HepG2 (cell line): ENCODE results near the gene TPRX1. TPM values are rescaled to one million over a fixed set of nuclear protein-coding genes. Genes with fewer than 3 reads are reported as not detected.
A peak's percentile ranks its signal among the peaks of the same experiment; 100 is the strongest.

Experiments
- ATAC-seq: fragments of 200-7000 bp; cut with Tn5 transposase; 3 replicates; pipeline ENCODE4 v1.9.1; 2020; ENCODE audit warnings: mild to moderate bottlenecking, moderate library complexity
- BruUV-seq: library from RNA; stranded (reverse); fragments of 400-500 nt; replicated peaks from 2 replicates; lab custom pipeline; 2021; lab: Mats Ljungman, UMichigan
- CTCF ChIA-PET: fragments of 300-600 bp; formaldehyde crosslinking; extraction: SDS; loops from one replicate; lab custom pipeline; 2021; ENCODE audit warnings: low total read pairs, inconsistent platforms, low intra/inter-chr PET ratio; lab: Yijun Ruan, JAX
- POLR2A ChIA-PET: fragments of 350-600 bp; sonication (Branson Sonifier 250); formaldehyde crosslinking; loops from one replicate; lab custom pipeline; 2020; ENCODE audit warnings: antibody characterized with exemption, inconsistent platforms; lab: Yijun Ruan, JAX
- DNase-seq: peaks from one replicate; pipeline ENCODE4 v3.0.0-alpha.2; 2015; ENCODE audit warnings: low spot score
- FAIRE-seq: peaks from 3 replicates; lab custom pipeline; 2011; peaks lifted over from hg19 to GRCh38; lab: Jason Lieb, UNC
- H2AFZ ChIP-seq: one replicate; pipeline ENCODE4 v1.6.1; 2011; ENCODE audit warnings: low read length, inconsistent platforms
- H3K27ac ChIP-seq: fragments of 300-600 bp; 3 replicates; pipeline ENCODE4 v1.8.0; 2011; ENCODE audit warnings: mixed run types, mild to moderate bottlenecking, mixed read lengths, low read length, inconsistent platforms; ENCODE audit not compliant: insufficient read depth; ENCODE audit errors: extremely low read length
- H3K27me3 ChIP-seq, 2 experiments: fragments of 200-600 bp in 1 of 2; 2 replicates in 1 of 2; 3 replicates in 1 of 2; pipeline versions ENCODE4 v1.6.0 to v1.8.0; 2011; ENCODE audit warnings: low read length in 2 of 2, mild to moderate bottlenecking in 2 of 2, moderate library complexity in 2 of 2, inconsistent platforms in 1 of 2; ENCODE audit not compliant: insufficient read depth in 2 of 2, control insufficient read depth in 1 of 2
- H3K36me3 ChIP-seq, 2 experiments: fragments of 200-600 bp in 1 of 2; replicated peaks in 1 of 2; 2 replicates in 1 of 2; 3 replicates in 1 of 2; pipeline versions ENCODE4 v1.5.1 to v1.8.0; 2011; ENCODE audit warnings: low read length in 2 of 2, inconsistent platforms in 1 of 2; ENCODE audit not compliant: insufficient read depth in 2 of 2, control insufficient read depth in 1 of 2
- H3K4me1 ChIP-seq: 2 replicates; pipeline ENCODE4 v1.5.1; 2012; ENCODE audit warnings: low read length, inconsistent platforms; ENCODE audit not compliant: insufficient read depth
- H3K4me2 ChIP-seq: 2 replicates; pipeline ENCODE4 v1.6.0; 2011; ENCODE audit warnings: low read depth, low read length, inconsistent platforms
- H3K4me3 ChIP-seq, 3 experiments: fragments of 200-600 bp in 1 of 3; sonication (generic), shearing (Covaris generic) in 1 of 3; replicated peaks in 1 of 3; 2 replicates each; pipeline ENCODE4 v1.5.1; 2011 to 2016; ENCODE audit warnings: low read length in 3 of 3, inconsistent platforms in 2 of 3, low read depth in 2 of 3, mild to moderate bottlenecking in 2 of 3, control low read depth in 1 of 3, mixed read lengths in 1 of 3; ENCODE audit not compliant: insufficient read depth in 1 of 3
- H3K79me2 ChIP-seq: one replicate; pipeline ENCODE4 v1.6.1; 2011; ENCODE audit warnings: low read length, inconsistent platforms; ENCODE audit not compliant: insufficient read depth
- H3K9ac ChIP-seq: 2 replicates; pipeline ENCODE4 v1.6.0; 2011; ENCODE audit warnings: mild to moderate bottlenecking, low read depth, low read length, inconsistent platforms; ENCODE audit not compliant: insufficient read depth
- H3K9me3 ChIP-seq: 2 replicates; pipeline ENCODE4 v1.5.1; 2012; ENCODE audit warnings: mild to moderate bottlenecking, low read length
- H4K20me1 ChIP-seq: 2 replicates; pipeline ENCODE4 v1.6.0; 2011; ENCODE audit warnings: inconsistent platforms, mild to moderate bottlenecking, low read length, moderate library complexity; ENCODE audit not compliant: insufficient read depth
- FLYWCH1 ChIP-seq: sonication (generic); formaldehyde crosslinking; IDR thresholded peaks from 2 replicates; pipeline ENCODE4 v1.8.1; 2023; ENCODE audit warnings: mild to moderate bottlenecking, missing genetic modification reagents
- GATA4 ChIP-seq: sonication (generic); IDR thresholded peaks from 2 replicates; pipeline ENCODE4 v1.6.1; 2016; ENCODE audit warnings: antibody characterized with exemption, low read depth, borderline replicate concordance
- GZF1 ChIP-seq: sonication (generic); formaldehyde crosslinking; IDR thresholded peaks from 2 replicates; pipeline ENCODE4 v1.5.1; 2020; ENCODE audit warnings: mild to moderate bottlenecking, missing genetic modification reagents
- THAP11 ChIP-seq: IDR thresholded peaks from 2 replicates; pipeline ENCODE4 v1.6.1; 2016; ENCODE audit warnings: missing biosample characterization, missing genetic modification reagents
- ZMAT3 ChIP-seq: sonication (generic); formaldehyde crosslinking; conservative IDR thresholded peaks from 2 replicates; pipeline ENCODE4 v1.7.0; 2021; ENCODE audit warnings: missing genetic modification reagents
- WGBS: methylation state at CpG from one replicate; pipeline ENCODE4 v1.1.6; 2017; ENCODE audit warnings: low lambda C conversion rate; 5-methylcytosine and 5-hydroxymethylcytosine counted together
- in situ Hi-C: cut with HindIII; loops from 2 replicates; pipeline ENCODE4 v1.10.0; 2017; ENCODE audit warnings: low pct_unique_long_range_greater_than_20kb; ENCODE audit not compliant: extremely low pct_ligation_motif_present
- intact Hi-C: fragments of 100-400 bp; cut with micrococcal nuclease; formaldehyde crosslinking; loops from one replicate; pipeline ENCODE4 v1.10.0; 2022; ENCODE audit not compliant: unreplicated experiment
- polyA plus RNA-seq, 8 experiments: library from polyadenylated mRNA; depleted of rRNA in 3 of 8; stranded (reverse) in 7 of 8; unstranded in 1 of 8; fragments of >200 nt; fragmentation: Illumina TruSeq in 4 of 8; extraction: Trizol in 4 of 8; gene quantifications; 2 replicates each; pipeline versions ENCODE4 v1.2.1 to v1.2.3, GENCODE V29; 2011 to 2016; ENCODE audit warnings: low read depth in 4 of 8, missing spikeins in 1 of 8, mixed read lengths in 1 of 8; ENCODE audit not compliant: insufficient read depth in 1 of 8
- total RNA-seq, 5 experiments: library from RNA; depleted of rRNA; stranded (reverse); fragments of >200 nt; fragmentation: Illumina TruSeq; extraction: Trizol; gene quantifications; 2 replicates each; pipeline ENCODE4 v1.2.3, GENCODE V29; 2016; ENCODE audit warnings: low read depth in 1 of 5
- TF ChIP-seq, protein P1 (sequence below): sonication (generic); formaldehyde crosslinking; IDR thresholded peaks from 2 replicates; pipeline ENCODE4 v1.8.1; 2023; ENCODE audit warnings: mild to moderate bottlenecking, inconsistent platforms, moderate library complexity, missing genetic modification reagents, borderline replicate concordance
- TF ChIP-seq, protein P2 (sequence below): sonication (generic); formaldehyde crosslinking; IDR thresholded peaks from 2 replicates; pipeline ENCODE4 v1.5.0; 2020; ENCODE audit warnings: mild to moderate bottlenecking, missing genetic modification reagents, moderate library complexity

TPRX1 gene
- total and polyA plus RNA-seq, 2 of the 13 experiments (the other 11 are each of a cell fraction or from before 2014, with no cell fraction given): not detected

DNA sequence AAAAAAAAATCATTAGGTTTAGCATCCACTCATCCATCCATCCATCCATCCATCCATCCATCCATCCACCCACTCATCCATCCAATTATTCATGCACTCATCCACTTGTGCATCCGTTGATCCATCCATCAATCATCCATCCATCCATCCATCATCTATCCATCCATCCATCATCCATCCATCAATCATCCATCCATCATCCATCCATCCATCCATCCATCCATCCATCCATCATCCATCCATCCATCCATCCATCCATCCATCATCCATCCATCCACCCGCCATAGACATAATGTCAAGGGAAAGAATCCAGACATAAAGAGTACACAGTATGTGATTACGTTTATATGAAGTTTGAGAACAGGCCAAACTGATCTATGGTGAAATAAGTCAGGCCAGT, 34.8 kb downstream of the TPRX1 start (continued):
- TF ChIP-seq GATA4: no peak
- TF ChIP-seq, protein P1, sequence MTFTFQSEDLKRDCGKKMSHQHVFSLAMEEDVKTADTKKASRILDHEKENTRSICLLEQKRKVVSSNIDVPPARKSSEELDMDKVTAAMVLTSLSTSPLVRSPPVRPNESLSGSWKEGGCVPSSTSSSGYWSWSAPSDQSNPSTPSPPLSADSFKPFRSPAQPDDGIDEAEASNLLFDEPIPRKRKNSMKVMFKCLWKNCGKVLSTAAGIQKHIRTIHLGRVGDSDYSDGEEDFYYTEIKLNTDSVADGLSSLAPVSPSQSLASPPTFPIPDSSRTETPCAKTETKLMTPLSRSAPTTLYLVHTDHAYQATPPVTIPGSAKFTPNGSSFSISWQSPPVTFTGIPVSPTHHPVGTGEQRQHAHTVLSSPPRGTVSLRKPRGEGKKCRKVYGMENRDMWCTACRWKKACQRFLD (CRISPR knock-in tag): no peak
- no peak for TF ChIP-seq ZMAT3 (CRISPR knock-in tag)
- TF ChIP-seq THAP11 (CRISPR knock-in tag): no peak

DNA sequence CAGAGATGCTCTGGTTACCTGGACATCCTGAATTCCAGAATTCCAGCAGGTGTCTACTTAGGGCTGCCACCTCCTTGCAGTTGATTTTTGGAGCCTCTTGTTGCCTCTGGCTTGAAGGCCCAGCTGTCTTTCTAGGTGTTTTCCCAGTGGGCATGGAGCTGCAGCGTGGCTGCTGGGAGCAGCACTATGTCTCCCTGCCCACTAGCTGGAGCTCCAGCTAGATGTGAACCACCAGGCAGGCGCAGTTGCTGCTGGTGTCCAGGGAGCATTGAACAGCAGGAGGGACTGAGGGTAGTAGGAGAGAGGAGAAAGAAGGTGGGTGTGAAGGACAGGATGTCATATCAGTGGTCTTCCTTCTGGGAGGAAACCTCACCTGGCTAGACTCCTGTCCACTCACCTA, 35.7 kb downstream of the TPRX1 start:
- DNase-seq: no peak
- no peak overlapping the region for H3K4me3 ChIP-seq
- H3K27ac ChIP-seq: no peak overlapping the region
- no peak overlapping the region for H3K9ac ChIP-seq
- peaks cover 39% of the 10 kb centered on the region for H3K4me1 ChIP-seq
- no peaks in the 10 kb centered on the region for H4K20me1 ChIP-seq
- H3K9me3 ChIP-seq: no peaks in the 10 kb centered on the region
- no peaks in the 10 kb centered on the region for H3K36me3 ChIP-seq
- no peak overlapping the region for H2AFZ ChIP-seq
- POLR2A ChIA-PET: no interaction called here
- in situ Hi-C loops (no loop called here), intact Hi-C loops (no loop called here)
- no peak for FAIRE-seq
- no peaks in the 10 kb centered on the region for H3K27me3 ChIP-seq
- CTCF ChIA-PET: interaction anchor here (1.3 kb wide), 1 partner anchor 20 kb away, joined by 5 read pairs; no protein-coding TSS in a partner anchor
- H3K4me2 ChIP-seq: no peak overlapping the region
- no TSS peak for BruUV-seq
- TF ChIP-seq FLYWCH1 (CRISPR knock-in tag) (no peak), GZF1 (CRISPR knock-in tag) (peak; percentile 77; the same call in 1 of the 2 replicates)
- TF ChIP-seq, protein P2, sequence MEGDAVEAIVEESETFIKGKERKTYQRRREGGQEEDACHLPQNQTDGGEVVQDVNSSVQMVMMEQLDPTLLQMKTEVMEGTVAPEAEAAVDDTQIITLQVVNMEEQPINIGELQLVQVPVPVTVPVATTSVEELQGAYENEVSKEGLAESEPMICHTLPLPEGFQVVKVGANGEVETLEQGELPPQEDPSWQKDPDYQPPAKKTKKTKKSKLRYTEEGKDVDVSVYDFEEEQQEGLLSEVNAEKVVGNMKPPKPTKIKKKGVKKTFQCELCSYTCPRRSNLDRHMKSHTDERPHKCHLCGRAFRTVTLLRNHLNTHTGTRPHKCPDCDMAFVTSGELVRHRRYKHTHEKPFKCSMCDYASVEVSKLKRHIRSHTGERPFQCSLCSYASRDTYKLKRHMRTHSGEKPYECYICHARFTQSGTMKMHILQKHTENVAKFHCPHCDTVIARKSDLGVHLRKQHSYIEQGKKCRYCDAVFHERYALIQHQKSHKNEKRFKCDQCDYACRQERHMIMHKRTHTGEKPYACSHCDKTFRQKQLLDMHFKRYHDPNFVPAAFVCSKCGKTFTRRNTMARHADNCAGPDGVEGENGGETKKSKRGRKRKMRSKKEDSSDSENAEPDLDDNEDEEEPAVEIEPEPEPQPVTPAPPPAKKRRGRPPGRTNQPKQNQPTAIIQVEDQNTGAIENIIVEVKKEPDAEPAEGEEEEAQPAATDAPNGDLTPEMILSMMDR (CRISPR knock-in tag): peak; percentile 52
- peak; percentile 49 for ATAC-seq
- H3K79me2 ChIP-seq: no peaks in the 10 kb centered on the region
- 15% methylated on average over 2 of the region's 2 CpGs for WGBS
